Measurements from ENCODE around the gene HLA-DOA.

Gene HLA-DOA

DNA sequence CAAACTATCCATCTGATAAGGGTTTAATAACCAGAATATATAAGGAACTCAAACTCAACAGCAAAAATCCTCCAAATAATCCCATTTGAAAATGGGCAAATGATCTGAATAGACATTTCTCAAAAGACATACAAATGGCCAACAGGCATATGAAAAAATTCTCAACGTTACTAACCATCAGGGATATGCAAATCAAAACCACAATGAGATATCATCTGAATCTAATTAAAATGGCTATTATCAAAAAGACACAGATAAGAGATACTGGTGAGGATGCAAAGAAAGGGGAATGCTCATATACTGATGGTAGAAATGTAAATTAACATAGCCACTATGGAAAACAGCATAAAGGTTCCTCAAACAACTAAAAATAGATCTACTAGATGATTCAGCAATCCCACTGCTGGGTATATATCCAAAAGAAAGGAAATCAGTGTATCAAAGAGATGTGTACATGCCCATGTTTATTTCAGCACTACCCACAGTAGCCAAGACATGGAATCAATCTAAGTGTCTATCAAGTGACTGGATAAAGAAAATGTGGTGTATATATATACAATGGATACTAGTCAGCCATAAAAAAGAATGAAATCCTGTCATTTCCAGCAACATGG, 47.1 kb downstream of the HLA-DOA start:
- no peak for DNase-seq

DNA sequence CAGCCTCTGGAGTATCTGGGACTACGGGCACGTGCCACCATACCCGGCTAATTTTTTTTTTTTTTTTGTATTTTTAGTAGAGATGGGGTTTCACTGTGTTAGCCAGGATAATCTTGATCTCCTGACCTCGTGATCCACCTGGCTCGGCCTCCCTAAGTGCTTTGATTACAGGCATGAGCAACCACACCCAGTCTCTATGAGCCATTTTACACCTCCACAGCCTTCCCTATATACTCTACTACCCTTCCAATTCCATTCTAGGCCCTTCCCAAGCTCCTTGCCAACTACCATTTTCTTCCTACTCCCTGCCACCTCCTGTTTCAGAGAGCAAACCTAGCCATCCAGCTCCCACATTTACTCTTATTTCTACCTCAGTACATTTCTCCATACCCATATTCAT, 48.8 kb downstream of the HLA-DOA start:
- no peak for DNase-seq

DNA sequence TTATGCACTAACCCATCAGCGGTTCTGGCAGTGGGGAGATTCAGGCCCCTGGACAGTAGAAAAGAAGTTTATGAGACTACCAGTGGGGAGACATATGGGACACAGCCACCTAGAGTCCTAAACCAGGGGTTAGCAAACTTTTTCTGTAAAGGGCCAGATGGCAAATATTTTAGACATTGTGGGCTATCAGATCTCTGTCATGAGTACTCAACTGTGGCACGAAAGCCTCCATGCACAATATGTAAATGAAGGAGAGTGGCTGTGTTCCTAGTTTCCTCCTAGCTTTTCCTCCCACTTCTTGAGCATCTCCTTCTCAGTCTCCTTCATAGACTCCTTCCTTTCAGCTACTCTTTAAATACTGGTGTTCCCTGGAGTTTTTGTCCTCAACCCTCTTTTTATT, 53.2 kb downstream of the HLA-DOA start:
- no peak for DNase-seq

DNA sequence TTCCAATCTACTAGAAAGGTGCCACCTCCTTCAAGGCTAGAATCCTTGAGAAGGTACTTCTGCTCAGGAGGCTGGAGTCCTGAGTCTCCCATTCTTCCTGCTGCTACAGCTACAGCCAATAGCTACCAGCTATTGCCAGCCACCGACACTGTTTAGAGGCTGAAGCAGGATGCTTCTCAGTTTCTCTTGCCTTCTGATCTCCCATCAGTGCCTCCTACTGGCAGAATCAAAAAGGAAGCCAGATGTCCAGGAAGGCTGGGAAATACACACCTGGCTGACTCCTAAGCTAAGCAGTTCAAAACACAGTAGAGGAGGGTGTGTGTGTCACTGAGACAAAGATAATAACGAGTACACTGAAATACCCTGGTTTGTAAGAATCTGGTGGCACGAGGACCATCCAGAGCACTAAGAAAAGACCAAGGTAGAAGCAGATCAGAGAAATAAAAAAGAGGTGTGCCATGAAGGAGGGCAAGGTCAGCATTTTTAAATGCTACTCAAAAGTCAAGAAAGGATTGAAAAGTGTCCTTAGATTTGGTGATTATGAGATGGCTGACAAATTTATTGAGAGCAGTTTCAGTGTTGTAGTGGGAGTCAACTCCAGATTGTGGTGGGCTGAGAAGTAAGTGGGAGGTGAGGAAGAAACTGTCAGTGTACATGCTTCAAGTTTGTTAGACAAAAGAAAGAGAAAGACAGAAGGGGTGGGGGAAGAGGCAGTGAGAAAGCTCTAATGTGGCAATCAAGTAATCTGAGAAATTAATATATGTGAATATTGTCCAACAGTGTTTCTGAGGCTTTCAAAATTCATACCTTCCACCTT, 54.2 kb downstream of the HLA-DOA start:
- DNase-seq, result no peak

DNA sequence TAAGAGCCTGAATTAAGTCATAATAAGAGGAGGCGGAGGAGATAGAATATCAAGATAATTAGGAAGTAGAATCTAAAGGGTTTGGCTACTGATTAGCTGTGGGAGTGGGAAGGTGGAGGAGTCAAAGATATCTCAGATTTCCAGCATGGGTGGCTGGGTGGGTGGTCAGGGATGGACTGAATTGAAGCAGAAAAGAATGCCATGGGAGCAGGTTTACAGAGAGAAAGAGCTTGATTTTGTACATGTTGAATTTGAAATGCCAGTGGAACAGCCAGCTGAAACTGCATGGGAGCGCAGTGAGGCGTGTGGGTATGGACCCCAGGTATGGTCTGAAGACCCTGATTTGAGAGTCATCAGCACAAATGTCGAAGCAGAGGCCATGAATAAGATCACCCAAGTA, 55.1 kb downstream of the HLA-DOA start:
- no peak for DNase-seq

All from NCI-H1417 treated with DMSO at 0.1 percent for 48 hours (cell line).